GDM1 (cell line): ENCODE measurements around the gene ATE1.
"Not testable (repeated sequence)": the region's sequence is repeated elsewhere in the genome, so short reads cannot be mapped to it uniquely, and the experiment has no call there.

Source experiments
- DNase-seq: peaks from one replicate; lab custom pipeline; 2025; lab: John Stamatoyannopoulos, UW

Gene ATE1

GRCh38 chr10:121929585-121930267 is 1.9 kb upstream of the ATE1 start:
- DNase-seq, result not testable (repeated sequence)

- no peak for DNase-seq
These were observed 675 bp upstream of the ATE1 start for GRCh38 chr10:121928528-121928884.

- no peak for DNase-seq
These were observed 452 bp downstream of the ATE1 start for GRCh38 chr10:121927318-121927840.

- DNase-seq, result no peak
These were observed 1.0 kb downstream of the ATE1 start for GRCh38 chr10:121926671-121927317.

GRCh38 chr10:121926157-121926556 is 1.7 kb downstream of the ATE1 start:
- no peak for DNase-seq

- no peak for DNase-seq
These were observed 6.4 kb downstream of the ATE1 start for GRCh38 chr10:121921238-121921931.

GRCh38 chr10:121919666-121920065 is 8.2 kb downstream of the ATE1 start:
- DNase-seq, result no peak

- DNase-seq, result not testable (repeated sequence)
These were observed 9.0 kb downstream of the ATE1 start for GRCh38 chr10:121918800-121919199.

- DNase-seq, result no peak
These were observed 13.2 kb downstream of the ATE1 start for GRCh38 chr10:121914661-121915060.

GRCh38 chr10:121911421-121911697 is 16.5 kb downstream of the ATE1 start:
- no peak for DNase-seq

GRCh38 chr10:121910673-121911420 is 17.0 kb downstream of the ATE1 start:
- no peak for DNase-seq

GRCh38 chr10:121904888-121905287 is 22.9 kb downstream of the ATE1 start:
- DNase-seq, result no peak

GRCh38 chr10:121900443-121901174 is 27.2 kb downstream of the ATE1 start:
- peak; percentile 9 for DNase-seq

- DNase-seq, result no peak
These were observed 28.1 kb downstream of the ATE1 start for GRCh38 chr10:121899727-121900126.

- DNase-seq, result no peak
These were observed 36.7 kb downstream of the ATE1 start for GRCh38 chr10:121891103-121891502.

GRCh38 chr10:121889212-121889611 is 38.6 kb downstream of the ATE1 start:
- DNase-seq, result no peak

- peak; percentile 24 for DNase-seq
These were observed 40.7 kb downstream of the ATE1 start for GRCh38 chr10:121886997-121887622.

GRCh38 chr10:121886181-121886580 is 41.6 kb downstream of the ATE1 start:
- no peak for DNase-seq

- DNase-seq, result no peak
These were observed 46.9 kb downstream of the ATE1 start for GRCh38 chr10:121880895-121881294.

- no peak for DNase-seq
These were observed 48.4 kb downstream of the ATE1 start for GRCh38 chr10:121879476-121879875.

GRCh38 chr10:121873236-121873635 is 54.6 kb downstream of the ATE1 start:
- no peak for DNase-seq
